BE2C (cell line): ENCODE data around the gene TOMM40. TPM values are rescaled to one million over a fixed set of nuclear protein-coding genes. Genes with fewer than 3 reads are reported as not detected.
A peak's percentile ranks its signal among the peaks of the same experiment; 100 is the strongest.

Source experiments
- DNase-seq: peaks from one replicate; pipeline ENCODE4 v3.0.0-alpha.2; 2020
- H3K27me3 ChIP-seq: fragments of 250-450 bp; sonication (Bioruptor Pico); 2 replicates; pipeline ENCODE4 v1.5.1; 2020; ENCODE audit warnings: mild to moderate bottlenecking
- H3K36me3 ChIP-seq: fragments of 250-450 bp; sonication (Bioruptor Pico); 2 replicates; pipeline ENCODE4 v1.5.1; 2020; ENCODE audit warnings: mild to moderate bottlenecking
- H3K4me1 ChIP-seq: fragments of 250-450 bp; sonication (Bioruptor Pico); 2 replicates; pipeline ENCODE4 v1.5.1; 2020
- H3K4me3 ChIP-seq: 2 replicates; pipeline ENCODE4 v1.5.1; 2011; ENCODE audit warnings: low read depth, low read length
- H3K9me3 ChIP-seq: fragments of 250-450 bp; sonication (Bioruptor Pico); 2 replicates; pipeline ENCODE4 v1.5.1; 2020
- polyA plus RNA-seq: library from polyadenylated mRNA; unstranded; fragments of >200 nt; gene quantifications from one replicate; pipeline ENCODE4 v1.2.1, GENCODE V29; 2012; ENCODE audit warnings: low read depth, missing spikeins; ENCODE audit not compliant: insufficient read length, insufficient read depth
- TF ChIP-seq, protein P1 (sequence below): IDR thresholded peaks from 2 replicates; pipeline ENCODE4 v1.5.1; 2012; ENCODE audit warnings: mild to moderate bottlenecking, low read depth, low read length

The TOMM40 gene
- 239 TPM for polyA plus RNA-seq

- Histone ChIP-seq H3K36me3 (peaks cover 41% of the 10 kb centered on the region), H3K4me1 (no peaks in the 10 kb centered on the region), H3K27me3 (no peaks in the 10 kb centered on the region), H3K4me3 (peak within 1 kb of the TSS; percentile 97), H3K9me3 (no peaks in the 10 kb centered on the region)
- TF ChIP-seq, protein P1, sequence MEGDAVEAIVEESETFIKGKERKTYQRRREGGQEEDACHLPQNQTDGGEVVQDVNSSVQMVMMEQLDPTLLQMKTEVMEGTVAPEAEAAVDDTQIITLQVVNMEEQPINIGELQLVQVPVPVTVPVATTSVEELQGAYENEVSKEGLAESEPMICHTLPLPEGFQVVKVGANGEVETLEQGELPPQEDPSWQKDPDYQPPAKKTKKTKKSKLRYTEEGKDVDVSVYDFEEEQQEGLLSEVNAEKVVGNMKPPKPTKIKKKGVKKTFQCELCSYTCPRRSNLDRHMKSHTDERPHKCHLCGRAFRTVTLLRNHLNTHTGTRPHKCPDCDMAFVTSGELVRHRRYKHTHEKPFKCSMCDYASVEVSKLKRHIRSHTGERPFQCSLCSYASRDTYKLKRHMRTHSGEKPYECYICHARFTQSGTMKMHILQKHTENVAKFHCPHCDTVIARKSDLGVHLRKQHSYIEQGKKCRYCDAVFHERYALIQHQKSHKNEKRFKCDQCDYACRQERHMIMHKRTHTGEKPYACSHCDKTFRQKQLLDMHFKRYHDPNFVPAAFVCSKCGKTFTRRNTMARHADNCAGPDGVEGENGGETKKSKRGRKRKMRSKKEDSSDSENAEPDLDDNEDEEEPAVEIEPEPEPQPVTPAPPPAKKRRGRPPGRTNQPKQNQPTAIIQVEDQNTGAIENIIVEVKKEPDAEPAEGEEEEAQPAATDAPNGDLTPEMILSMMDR, result no peak
- DNase-seq, result no peak
These were observed at the start of gene TOMM40 for GRCh38 chr19:44891016-44891882. TSS of gene TOMM40 (plus strand) at chr19:44891254. CDS start at chr19:44891416, 162 bp downstream.

- TF ChIP-seq, protein P1, result no peak
- no peak overlapping the region for H3K4me3 ChIP-seq
These were observed 45.8 kb upstream of the TOMM40 start for GRCh38 chr19:44845286-44845611.

GRCh38 chr19:44845612-44846454, 45.2 kb upstream of the TOMM40 start, which contains the start of gene NECTIN2:
TSS of gene NECTIN2 (plus strand) at chr19:44846297. CDS start at chr19:44846526, 229 bp downstream.
- no peaks in the 10 kb centered on the region for H3K9me3 ChIP-seq
- H3K36me3 ChIP-seq, result no peaks in the 10 kb centered on the region
- DNase-seq, result peak; percentile 100
- TF ChIP-seq, protein P1, result peak; percentile 80
- peak within 1 kb of the TSS; percentile 71 for H3K4me3 ChIP-seq
- H3K27me3 ChIP-seq, result peaks cover 9% of the 10 kb centered on the region
- peaks cover 16% of the 10 kb centered on the region for H3K4me1 ChIP-seq

More at GRCh38 chr19:44845286-44845611, 45.8 kb upstream of the TOMM40 start:
- H3K36me3 ChIP-seq, result no peaks in the 10 kb centered on the region
- H3K27me3 ChIP-seq, result peaks cover 9% of the 10 kb centered on the region
- no peak for DNase-seq
- no peaks in the 10 kb centered on the region for H3K9me3 ChIP-seq
- H3K4me1 ChIP-seq, result peaks cover 12% of the 10 kb centered on the region

- Histone ChIP-seq H3K4me1 (peaks cover 24% of the 10 kb centered on the region), H3K27me3 (peaks cover 9% of the 10 kb centered on the region), H3K36me3 (no peaks in the 10 kb centered on the region), H3K9me3 (no peaks in the 10 kb centered on the region), H3K4me3 (peak overlapping the region; percentile 71)
- TF ChIP-seq, protein P1, result no peak
- DNase-seq, result no peak
These were observed 44.5 kb upstream of the TOMM40 start for GRCh38 chr19:44846455-44847143.

GRCh38 chr19:44847144-44848035, 43.7 kb upstream of the TOMM40 start:
- H3K36me3 ChIP-seq, result no peaks in the 10 kb centered on the region
- no peaks in the 10 kb centered on the region for H3K9me3 ChIP-seq
- TF ChIP-seq, protein P1, result no peak
- H3K4me1 ChIP-seq, result peaks cover 24% of the 10 kb centered on the region
- peak overlapping the region; percentile 71 for H3K4me3 ChIP-seq
- peak; percentile 32 for DNase-seq
- H3K27me3 ChIP-seq, result peaks cover 9% of the 10 kb centered on the region
